CD14-positive monocyte (primary cell): ENCODE results near the gene ARHGAP35. TPM values are rescaled to one million over a fixed set of nuclear protein-coding genes. Genes with fewer than 3 reads are reported as not detected.

ENCODE experiments used
- DNase-seq, 3 donors: peaks; one replicate each; pipeline ENCODE4 v3.0.0-alpha.2; 2011 to 2022
- H2AFZ ChIP-seq: 2 replicates; pipeline ENCODE4 v1.6.0; 2012; ENCODE audit warnings: mild to moderate bottlenecking, low read depth, low read length, inconsistent platforms; ENCODE audit not compliant: insufficient read depth, poor library complexity, severe bottlenecking
- H3K27ac ChIP-seq, 2 donors: 1 replicate in 1 of 2; 2 replicates in 1 of 2; pipeline ENCODE4 v1.5.1; 2012 to 2013; ENCODE audit warnings: low read length in 2 of 2, control low read depth in 1 of 2, inconsistent platforms in 1 of 2, low read depth in 1 of 2, mild to moderate bottlenecking in 1 of 2
- H3K27me3 ChIP-seq, 2 donors: one replicate each; pipeline versions ENCODE4 v1.6.0 to v1.6.1; 2011 to 2013; ENCODE audit warnings: low read length in 2 of 2; ENCODE audit not compliant: control insufficient read depth in 2 of 2, insufficient read depth in 2 of 2
- H3K36me3 ChIP-seq, 2 donors: replicated peaks in 1 of 2; 1 replicate in 1 of 2; 2 replicates in 1 of 2; pipeline versions ENCODE4 v1.5.1 to v1.6.1; 2012 to 2013; ENCODE audit warnings: low read length in 2 of 2, control low read depth in 1 of 2, inconsistent platforms in 1 of 2, mild to moderate bottlenecking in 1 of 2; ENCODE audit not compliant: insufficient read depth in 2 of 2, control insufficient read depth in 1 of 2
- H3K4me1 ChIP-seq, 2 donors: 1 replicate in 1 of 2; 2 replicates in 1 of 2; pipeline versions ENCODE4 v1.5.1 to v1.6.1; 2012 to 2013; ENCODE audit warnings: low read length in 2 of 2, control low read depth in 1 of 2, inconsistent platforms in 1 of 2, mild to moderate bottlenecking in 1 of 2, moderate library complexity in 1 of 2; ENCODE audit not compliant: insufficient read depth in 2 of 2, control insufficient read depth in 1 of 2
- H3K4me2 ChIP-seq: replicated peaks from 2 replicates; pipeline ENCODE3; 2012; ENCODE audit warnings: low read length, moderate library complexity, mild to moderate bottlenecking; ENCODE audit not compliant: poor library complexity, severe bottlenecking; ENCODE audit errors: extremely low read depth
- H3K4me3 ChIP-seq, 3 experiments: fragments of 200-600 bp in 1 of 3; sonication (generic) in 1 of 3; replicated peaks in 1 of 3; 1 replicate in 2 of 3; 2 replicates in 1 of 3; pipeline ENCODE4 v1.5.1; 2011 to 2013; ENCODE audit warnings: low read length in 3 of 3, mild to moderate bottlenecking in 3 of 3, control low read depth in 2 of 3, low read depth in 2 of 3, inconsistent platforms in 1 of 3, moderate library complexity in 1 of 3
- H3K79me2 ChIP-seq: 2 replicates; pipeline ENCODE4 v1.6.0; 2012; ENCODE audit warnings: mild to moderate bottlenecking, control low read depth, inconsistent platforms, low read length, moderate library complexity; ENCODE audit not compliant: insufficient read depth
- H3K9ac ChIP-seq: 2 replicates; pipeline ENCODE4 v1.6.0; 2017; ENCODE audit warnings: low read length, mild to moderate bottlenecking; ENCODE audit not compliant: insufficient read depth, poor library complexity, severe bottlenecking
- H3K9me3 ChIP-seq, 2 donors: replicated peaks in 1 of 2; 1 replicate in 1 of 2; 2 replicates in 1 of 2; pipeline versions ENCODE4 v1.5.1 to v1.6.1; 2012 to 2013; ENCODE audit warnings: low read length in 2 of 2, control low read depth in 1 of 2; ENCODE audit not compliant: control insufficient read depth in 1 of 2, insufficient read depth in 1 of 2
- H4K20me1 ChIP-seq: 2 replicates; pipeline ENCODE4 v1.6.0; 2012; ENCODE audit warnings: mild to moderate bottlenecking, low read length, control low read depth, moderate library complexity; ENCODE audit not compliant: insufficient read depth
- H3K27ac Mint-ChIP-seq, 7 donors: one replicate each; pipeline ENCODE4 v1.8.0; 2020; ENCODE audit warnings: mild to moderate bottlenecking in 7 of 7, mixed read lengths in 7 of 7, moderate library complexity in 6 of 7, inconsistent platforms in 2 of 7
- H3K27me3 Mint-ChIP-seq, 3 donors: one replicate each; pipeline ENCODE4 v1.8.0; 2021 to 2022; ENCODE audit warnings: low read depth in 3 of 3, mild to moderate bottlenecking in 3 of 3, mixed read lengths in 3 of 3, moderate library complexity in 3 of 3, inconsistent platforms in 1 of 3
- H3K36me3 Mint-ChIP-seq, 2 donors: one replicate each; pipeline ENCODE4 v1.8.0; 2020; ENCODE audit warnings: mixed read lengths in 2 of 2, inconsistent platforms in 1 of 2, mild to moderate bottlenecking in 1 of 2
- H3K4me1 Mint-ChIP-seq: one replicate; pipeline ENCODE4 v1.8.0; 2020; ENCODE audit warnings: mild to moderate bottlenecking, mixed read lengths
- H3K4me3 Mint-ChIP-seq, 2 donors: one replicate each; pipeline ENCODE4 v1.8.0; 2020; ENCODE audit warnings: mild to moderate bottlenecking in 2 of 2, mixed read lengths in 2 of 2, moderate library complexity in 1 of 2
- H3K9me3 Mint-ChIP-seq, 7 donors: one replicate each; pipeline ENCODE4 v1.8.0; 2020 to 2022; ENCODE audit warnings: mixed read lengths in 7 of 7, mild to moderate bottlenecking in 6 of 7, moderate library complexity in 6 of 7, inconsistent platforms in 2 of 7
- WGBS: methylation state at CpG from one replicate; pipeline ENCODE4 v1.1.5; 2013; ENCODE audit warnings: missing lambda C conversion rate; ENCODE audit not compliant: insufficient coverage; 5-methylcytosine and 5-hydroxymethylcytosine counted together
- intact Hi-C, 2 donors: fragments of 100-400 bp; cut with micrococcal nuclease; formaldehyde crosslinking; loops; one replicate each; pipeline versions ENCODE4 v1.15.0 to v1.15.1; 2023
- polyA plus RNA-seq, 3 donors: library from polyadenylated mRNA; depleted of rRNA in 1 of 3; unstranded in 2 of 3; stranded (reverse) in 1 of 3; fragments of 300-500 nt in 2 of 3; fragments of >200 nt in 1 of 3; fragmentation: Illumina TruSeq in 2 of 3; gene quantifications; 1 replicate in 2 of 3; 2 replicates in 1 of 3; pipeline ENCODE4 v1.2.3, GENCODE V29; 2012 to 2021
- TF ChIP-seq, protein P1 (sequence below): fragments of 200-600 bp; IDR thresholded peaks from one replicate; pipeline ENCODE4 v1.8.0; 2022; ENCODE audit warnings: antibody characterized with exemption, mild to moderate bottlenecking

ARHGAP35 gene
- polyA plus RNA-seq, 3 donors, result 1.5 to 7.6 (median 2.0) TPM

DNA sequence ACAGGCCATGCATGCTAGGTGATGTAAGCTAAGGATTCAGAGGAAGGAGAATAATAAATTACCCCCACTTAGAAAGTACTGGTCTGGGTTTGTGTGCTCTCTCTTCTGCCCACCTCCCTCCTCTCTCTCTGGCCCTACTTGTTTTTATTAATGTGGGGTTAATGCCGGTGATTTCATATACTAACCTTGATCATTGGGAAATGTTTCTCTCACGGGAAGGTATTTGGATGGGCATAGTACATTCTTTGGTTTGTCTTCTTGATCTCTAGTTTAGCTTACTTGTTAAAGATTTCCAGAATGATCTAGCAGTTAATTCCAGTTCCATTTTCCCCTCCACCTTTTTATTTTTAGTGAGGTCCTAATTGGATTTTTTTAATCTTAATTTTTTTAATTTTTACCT lies 24.6 kb downstream of the ARHGAP35 start:
- Histone ChIP-seq H4K20me1 (peaks cover 61% of the 10 kb centered on the region), H3K27me3 (no peaks in the 10 kb centered on the region), H3K9ac (no peak overlapping the region), H3K36me3 (no peaks in the 10 kb centered on the region), H3K9me3 (no peaks in the 10 kb centered on the region), H2AFZ (no peak overlapping the region), H3K4me1 (no peaks in the 10 kb centered on the region), H3K4me2 (no peak overlapping the region), H3K27ac (no peak overlapping the region), H3K4me3 (no peak overlapping the region), H3K79me2 (peaks cover 71% of the 10 kb centered on the region)
- no peaks in the 10 kb centered on the region for H3K27me3 Mint-ChIP-seq
- peaks cover 2 to 4% of the 10 kb centered on the region in 2 donors for H3K36me3 Mint-ChIP-seq
- no peak overlapping the region for H3K4me3 Mint-ChIP-seq
- H3K4me1 Mint-ChIP-seq, result peaks cover 7% of the 10 kb centered on the region
- WGBS, result no CpG with 5 or more reads among the region's 2 CpGs
- TF ChIP-seq, protein P1, sequence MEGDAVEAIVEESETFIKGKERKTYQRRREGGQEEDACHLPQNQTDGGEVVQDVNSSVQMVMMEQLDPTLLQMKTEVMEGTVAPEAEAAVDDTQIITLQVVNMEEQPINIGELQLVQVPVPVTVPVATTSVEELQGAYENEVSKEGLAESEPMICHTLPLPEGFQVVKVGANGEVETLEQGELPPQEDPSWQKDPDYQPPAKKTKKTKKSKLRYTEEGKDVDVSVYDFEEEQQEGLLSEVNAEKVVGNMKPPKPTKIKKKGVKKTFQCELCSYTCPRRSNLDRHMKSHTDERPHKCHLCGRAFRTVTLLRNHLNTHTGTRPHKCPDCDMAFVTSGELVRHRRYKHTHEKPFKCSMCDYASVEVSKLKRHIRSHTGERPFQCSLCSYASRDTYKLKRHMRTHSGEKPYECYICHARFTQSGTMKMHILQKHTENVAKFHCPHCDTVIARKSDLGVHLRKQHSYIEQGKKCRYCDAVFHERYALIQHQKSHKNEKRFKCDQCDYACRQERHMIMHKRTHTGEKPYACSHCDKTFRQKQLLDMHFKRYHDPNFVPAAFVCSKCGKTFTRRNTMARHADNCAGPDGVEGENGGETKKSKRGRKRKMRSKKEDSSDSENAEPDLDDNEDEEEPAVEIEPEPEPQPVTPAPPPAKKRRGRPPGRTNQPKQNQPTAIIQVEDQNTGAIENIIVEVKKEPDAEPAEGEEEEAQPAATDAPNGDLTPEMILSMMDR, result no peak
- intact Hi-C loops, result no loop called here
- DNase-seq, result no peak
- no peak overlapping the region for H3K27ac Mint-ChIP-seq
- no peaks in the 10 kb centered on the region for H3K9me3 Mint-ChIP-seq

- Mint-ChIP-seq H3K27me3 (no peaks in the 10 kb centered on the region), H3K9me3 (no peaks in the 10 kb centered on the region), H3K27ac (no peak overlapping the region), H3K36me3 (peaks cover 2 to 4% of the 10 kb centered on the region in 2 donors), H3K4me3 (no peak overlapping the region), H3K4me1 (peaks cover 7% of the 10 kb centered on the region)
- no peak for DNase-seq
- TF ChIP-seq, protein P1, result no peak
- Histone ChIP-seq H3K4me1 (no peaks in the 10 kb centered on the region), H3K27me3 (no peaks in the 10 kb centered on the region), H3K79me2 (peaks cover 81% of the 10 kb centered on the region), H3K9ac (no peak overlapping the region), H2AFZ (no peak overlapping the region), H3K9me3 (no peaks in the 10 kb centered on the region), H4K20me1 (peaks cover 69% of the 10 kb centered on the region), H3K4me2 (no peak overlapping the region), H3K27ac (no peak overlapping the region), H3K4me3 (no peak overlapping the region), H3K36me3 (no peaks in the 10 kb centered on the region)
- intact Hi-C loops, result no loop called here
- WGBS, result no CpG with 5 or more reads among the region's 5 CpGs
Measured at GRCh38 chr19:46886546-46887239, 25.9 kb downstream of the ARHGAP35 start.
